Ovary (tissue), 9 donors: Measurements from ENCODE around the gene GBP6. TPM values are rescaled to one million over a fixed set of nuclear protein-coding genes. Genes with fewer than 3 reads are reported as not detected.
"Not testable (repeated sequence)": the region's sequence is repeated elsewhere in the genome, so short reads cannot be mapped to it uniquely, and the experiment has no call there.

Experiments
- DNase-seq, 5 donors: peaks; one replicate each; pipeline ENCODE4 v3.0.0-alpha.2; 2019 to 2020
- H3K27ac ChIP-seq, 2 donors: fragments of 200-600 bp; one replicate each; pipeline versions ENCODE4 v1.5.1 to v1.8.0; 2019 to 2022
- H3K27me3 ChIP-seq: fragments of 200-600 bp; one replicate; pipeline ENCODE4 v1.8.0; 2022
- H3K36me3 ChIP-seq: fragments of 200-600 bp; sonication (generic); one replicate; pipeline ENCODE4 v1.5.1; 2019
- H3K4me1 ChIP-seq: one replicate; pipeline ENCODE4 v1.8.1; 2013; ENCODE audit warnings: mild to moderate bottlenecking, moderate library complexity; ENCODE audit not compliant: insufficient read depth
- H3K4me3 ChIP-seq: fragments of 200-600 bp; sonication (generic); one replicate; pipeline ENCODE4 v1.5.1; 2017
- H3K9me3 ChIP-seq, 2 donors: fragments of 200-600 bp in 1 of 2; sonication (generic) in 1 of 2; one replicate each; pipeline versions ENCODE4 v1.5.1 to v1.8.1; 2013 to 2019; ENCODE audit warnings: mild to moderate bottlenecking in 1 of 2, moderate library complexity in 1 of 2
- CTCF ChIP-seq, 3 donors: fragments of 450-650 bp in 2 of 3; fragments of 200-600 bp in 1 of 3; IDR thresholded peaks; one replicate each; pipeline versions ENCODE4 v1.5.1 to v1.8.0; 2016 to 2022; ENCODE audit warnings: antibody characterized with exemption in 3 of 3, mild to moderate bottlenecking in 1 of 3
- EP300 ChIP-seq: sonication (generic); formaldehyde crosslinking; IDR thresholded peaks from one replicate; pipeline ENCODE4 v1.6.1; 2017; ENCODE audit warnings: antibody characterized with exemption
- POLR2A ChIP-seq: fragments of 450-650 bp; IDR thresholded peaks from one replicate; pipeline ENCODE4 v1.6.1; 2017; ENCODE audit warnings: antibody characterized with exemption, mild to moderate bottlenecking, moderate library complexity
- WGBS, 3 donors: extraction: QIAGEN DNeasy Blood & Tissue Kit in 1 of 3; methylation state at CpG; one replicate each; pipeline versions ENCODE4 v1.1.5 to v1.1.7; 2013 to 2017; 5-methylcytosine and 5-hydroxymethylcytosine counted together
- intact Hi-C, 4 donors: fragments of 100-400 bp; cut with DNase I; formaldehyde crosslinking; loops; one replicate each; pipeline versions ENCODE4 v1.11.0 to v1.15.1; 2022 to 2023
- polyA plus RNA-seq, 2 donors: library from polyadenylated mRNA; stranded (reverse); fragments of 200-250 nt in 1 of 2; fragments of 350-450 nt in 1 of 2; fragmentation: Illumina TruSeq in 1 of 2; extraction: RNeasy Lipid Tissue Mini Kit (QIAGEN cat#74804) in 1 of 2; gene quantifications; one replicate each; pipeline ENCODE4 v1.2.3, GENCODE V29; 2013 to 2014
- total RNA-seq, 7 donors: library from RNA; depleted of rRNA in 2 of 7; stranded (reverse); fragments of >200 nt in 2 of 7; fragmentation: NEBNext Ultra II Directional in 3 of 7; extraction: Animal tissue kit (Norgen Biotek cat#: 25700) in 3 of 7; gene quantifications; one replicate each; pipeline versions ENCODE4 v1.1.0 to v1.2.4, GENCODE V29; 2016 to 2023
- donor health status: DM: no; HTN: no; CAD: no; lungs with moderate emphysema.
- donor health status: DM: no; HTN: no; CAD: no.
- donor health status: Bipolar disorder and iron deficiency.
- donor health status: DM: yes; HTN: yes; CAD: no.
- donor health status: DM: no; HTN: no; CAD: no.
- donor health status: DM: yes; HTN: yes; CAD: no.

GBP6 gene
- total and polyA plus RNA-seq, 9 donors: 0.18 to 0.77 (median 0.34) TPM; not detected in 1

DNA sequence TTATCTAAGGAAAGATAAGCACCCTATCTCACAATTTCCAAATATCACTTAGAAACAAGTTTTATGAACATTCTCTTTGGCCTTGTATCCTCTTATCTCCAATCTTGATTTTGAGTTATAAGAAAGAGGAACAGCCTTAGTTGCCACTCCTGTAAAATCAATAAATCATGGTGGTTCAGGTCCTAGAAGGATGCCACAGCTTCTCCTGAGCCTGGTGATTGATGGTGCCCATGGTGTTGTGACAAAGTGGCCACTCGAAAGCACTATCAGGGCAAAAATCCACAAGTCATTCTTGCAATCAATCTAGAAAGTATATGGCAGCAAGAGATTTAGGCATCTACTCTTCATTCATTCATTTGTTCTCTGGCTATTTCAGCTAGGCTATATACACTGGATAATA, 27.8 kb downstream of the GBP6 start:
- H3K4me1 ChIP-seq: no peaks in the 10 kb centered on the region
- no peaks in the 10 kb centered on the region for H3K9me3 ChIP-seq
- no peak overlapping the region for H3K27ac ChIP-seq
- no peaks in the 10 kb centered on the region for H3K36me3 ChIP-seq
- 32 to 63% (median 48%) methylated on average over 1 of the region's 1 CpG for WGBS, 3 donors
- H3K4me3 ChIP-seq: no peak overlapping the region
- TF ChIP-seq EP300: no peak
- no peak for TF ChIP-seq POLR2A
- intact Hi-C loops: no loop called here
- H3K27me3 ChIP-seq: no peaks in the 10 kb centered on the region
- DNase-seq: no peak

GRCh38 chr1:89394851-89395250, 31.0 kb downstream of the GBP6 start:
- intact Hi-C loops: no loop called here
- no peaks in the 10 kb centered on the region for H3K27me3 ChIP-seq

GRCh38 chr1:89396902-89397301, 33.0 kb downstream of the GBP6 start:
- H3K4me3 ChIP-seq: no peak overlapping the region
- no peak for TF ChIP-seq CTCF (IDR thresholded peaks at IDR 0.05)
- no peak for TF ChIP-seq POLR2A
- no peak for TF ChIP-seq EP300
- H3K27me3 ChIP-seq: no peaks in the 10 kb centered on the region
- no peaks in the 10 kb centered on the region for H3K9me3 ChIP-seq
- DNase-seq: no peak
- no peak overlapping the region for H3K27ac ChIP-seq
- no peaks in the 10 kb centered on the region for H3K36me3 ChIP-seq
- intact Hi-C loops: no loop called here
- H3K4me1 ChIP-seq: no peaks in the 10 kb centered on the region

More at GRCh38 chr1:89394851-89395250, 31.0 kb downstream of the GBP6 start:
- no peak for TF ChIP-seq EP300
- TF ChIP-seq CTCF (IDR thresholded peaks at IDR 0.05): no peak
- no peak for TF ChIP-seq POLR2A
- no peak for DNase-seq
- Histone ChIP-seq H3K36me3 (no peaks in the 10 kb centered on the region), H3K27ac (no peak overlapping the region), H3K9me3 (no peaks in the 10 kb centered on the region), H3K4me3 (no peak overlapping the region), H3K4me1 (no peaks in the 10 kb centered on the region)
- 87 to 88% (median 87%) methylated on average over 3 of the region's 3 CpGs for WGBS, 3 donors

DNA sequence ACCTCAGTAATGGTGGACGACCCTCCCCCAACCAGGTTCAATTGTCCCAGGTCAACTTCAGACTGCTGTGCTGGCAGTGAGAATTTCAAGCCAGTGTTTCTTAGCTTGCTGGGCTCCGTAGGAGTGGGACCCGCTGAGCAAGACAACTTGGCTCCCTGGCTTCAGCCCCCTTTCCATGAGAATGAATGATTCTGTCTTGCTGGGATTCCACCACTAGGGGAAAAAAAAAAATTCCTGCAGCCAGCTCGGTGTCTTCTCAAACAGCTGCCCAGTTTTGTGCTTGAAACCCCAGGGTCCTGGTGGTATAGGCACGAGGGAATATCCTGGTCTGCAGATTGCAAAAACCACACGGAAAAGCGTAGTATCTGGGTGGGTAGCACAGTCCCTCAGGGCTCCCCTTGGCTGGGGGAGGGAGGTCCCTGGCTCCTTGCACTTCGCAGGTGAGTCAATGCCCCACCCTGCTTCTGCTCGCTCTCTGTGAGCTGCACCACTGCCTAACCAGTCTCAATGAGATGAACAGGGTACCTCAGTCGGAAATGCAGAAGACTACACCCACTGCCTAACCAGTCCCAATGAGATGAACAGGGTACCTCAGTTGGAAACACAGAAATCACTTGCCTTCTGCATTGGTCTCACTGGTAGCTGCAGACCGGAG, 41.5 kb downstream of the GBP6 start:
- no peak for DNase-seq
- Histone ChIP-seq H3K27ac (no peak overlapping the region), H3K4me3 (no peak overlapping the region), H3K9me3 (no peaks in the 10 kb centered on the region), H3K27me3 (no peaks in the 10 kb centered on the region), H3K36me3 (no peaks in the 10 kb centered on the region), H3K4me1 (peaks cover 3% of the 10 kb centered on the region)
- intact Hi-C loops: no loop called here
- WGBS, 3 donors: 80 to 86% (median 86%) methylated on average over 11 of the region's 11 CpGs
- no peak for TF ChIP-seq CTCF (IDR thresholded peaks at IDR 0.05)
- TF ChIP-seq POLR2A: no peak
- no peak for TF ChIP-seq EP300

DNA sequence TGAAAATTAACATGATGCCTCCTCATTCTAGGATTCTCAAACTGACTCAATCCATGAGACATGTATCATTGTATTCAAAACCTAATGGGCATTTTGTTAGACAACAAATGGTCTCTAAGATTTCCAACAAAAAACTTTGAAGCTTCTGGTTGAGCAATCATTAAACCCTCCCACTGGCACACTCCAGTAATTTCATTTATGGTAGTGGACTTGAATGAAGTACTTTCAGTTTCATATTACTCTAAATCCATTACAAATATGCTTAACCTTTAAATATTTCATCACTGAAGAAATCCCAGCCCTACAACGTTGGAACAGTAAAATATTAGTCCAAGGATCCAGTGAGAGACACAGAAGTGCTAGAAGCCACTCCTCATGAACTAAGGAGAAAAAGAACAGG, 43.5 kb downstream of the GBP6 start:
- DNase-seq: peak in 1 of 5 donors; percentile 27
- no peak for TF ChIP-seq EP300
- no peak for TF ChIP-seq CTCF (IDR thresholded peaks at IDR 0.05)
- no peak for TF ChIP-seq POLR2A
- Histone ChIP-seq H3K9me3 (no peaks in the 10 kb centered on the region), H3K36me3 (no peaks in the 10 kb centered on the region), H3K4me3 (peak overlapping the region; percentile 28), H3K27me3 (no peaks in the 10 kb centered on the region), H3K27ac (peak overlapping the region in 1 of 2 donors; percentile 66), H3K4me1 (peaks cover 3% of the 10 kb centered on the region)
- intact Hi-C loops: no loop called here
- WGBS, 3 donors: 0 to 1% (median 0%) methylated on average over 1 of the region's 1 CpG

- DNase-seq, H3K27me3 ChIP-seq, H3K4me1 ChIP-seq, intact Hi-C loops, H3K9me3 ChIP-seq, H3K36me3 ChIP-seq: not testable (repeated sequence)
- Histone ChIP-seq H3K27ac (peak overlapping the region in 1 of 2 donors; percentile 66), H3K4me3 (peak overlapping the region; percentile 28)
- 4 to 17% (median 9%) methylated on average over 2 of the region's 2 CpGs for WGBS, 3 donors
Observed at GRCh38 chr1:89407768-89408167, 43.9 kb downstream of the GBP6 start.
